A673 (cell line): ENCODE data around the gene ZDHHC4. TPM values are rescaled to one million over a fixed set of nuclear protein-coding genes. Genes with fewer than 3 reads are reported as not detected.
A peak's percentile ranks its signal among the peaks of the same experiment; 100 is the strongest.

ENCODE experiments used
- BruUV-seq: library from RNA; stranded (reverse); fragments of 400-500 nt; replicated peaks from 2 replicates; lab custom pipeline; 2021; lab: Mats Ljungman, UMichigan
- CTCF ChIA-PET: fragments of 300-600 bp; sonication (Branson Sonifier 250); formaldehyde crosslinking; loops from one replicate; lab custom pipeline; 2022; ENCODE audit warnings: antibody characterized with exemption; lab: Charles Lee
- POLR2A ChIA-PET: fragments of 300-600 bp; sonication (Branson Sonifier 250); formaldehyde crosslinking; loops from one replicate; lab custom pipeline; 2022; ENCODE audit warnings: antibody characterized with exemption; ENCODE audit not compliant: low non-redundant PET; lab: Charles Lee
- DNase-seq: peaks from one replicate; pipeline ENCODE4 v3.0.0-alpha.2; 2015; ENCODE audit warnings: low spot score
- H3K27ac ChIP-seq: fragments of 200-600 bp; sonication (generic); 2 replicates; pipeline ENCODE4 v1.5.1; 2016; ENCODE audit warnings: mixed run types, low read depth, mild to moderate bottlenecking, mixed read lengths, antibody characterized with exemption, low read length; ENCODE audit not compliant: poor library complexity, severe bottlenecking
- H3K27me3 ChIP-seq: fragments of 200-600 bp; sonication (generic); replicated peaks from 2 replicates; pipeline ENCODE4 v1.6.1; 2017; ENCODE audit warnings: mixed run types, low read depth, mild to moderate bottlenecking, mixed read lengths, antibody characterized with exemption, low read length; ENCODE audit not compliant: insufficient read depth, poor library complexity
- H3K36me3 ChIP-seq: fragments of 200-600 bp; sonication (generic); 2 replicates; pipeline ENCODE4 v1.6.1; 2016; ENCODE audit warnings: mixed run types, mild to moderate bottlenecking, mixed read lengths, antibody characterized with exemption, low read length; ENCODE audit not compliant: insufficient read depth, poor library complexity, severe bottlenecking
- H3K4me1 ChIP-seq: fragments of 200-600 bp; sonication (generic); 2 replicates; pipeline ENCODE4 v1.6.1; 2017; ENCODE audit warnings: mixed run types, mild to moderate bottlenecking, mixed read lengths, antibody characterized with exemption, low read length; ENCODE audit not compliant: insufficient read depth, poor library complexity, severe bottlenecking
- H3K4me3 ChIP-seq: fragments of 200-600 bp; sonication (generic); 2 replicates; pipeline ENCODE4 v1.5.1; 2016; ENCODE audit warnings: low read depth, mixed run types, mild to moderate bottlenecking, mixed read lengths, low read length; ENCODE audit not compliant: poor library complexity, severe bottlenecking
- H3K9me3 ChIP-seq: fragments of 200-600 bp; sonication (generic); 2 replicates; pipeline ENCODE4 v1.6.1; 2016; ENCODE audit warnings: mixed run types, low read depth, mild to moderate bottlenecking, mixed read lengths, antibody characterized with exemption, low read length; ENCODE audit not compliant: poor library complexity, severe bottlenecking
- CTCF ChIP-seq: fragments of 300-800, 200-600 bp; sonication (generic); conservative IDR thresholded peaks from 2 replicates; pipeline ENCODE4 v1.5.1; 2017; ENCODE audit warnings: low read depth, mild to moderate bottlenecking, antibody characterized with exemption, low read length, moderate library complexity, mixed read lengths
- EZH2 ChIP-seq: fragments of 200-600 bp; sonication (generic); IDR thresholded peaks from 2 replicates; pipeline ENCODE4 v1.6.1; 2017; ENCODE audit warnings: borderline replicate concordance, low read depth, mild to moderate bottlenecking, mixed read lengths, antibody characterized with exemption, low read length; ENCODE audit not compliant: poor library complexity, severe bottlenecking
- intact Hi-C: fragments of 100-400 bp; cut with micrococcal nuclease; formaldehyde crosslinking; loops from one replicate; pipeline ENCODE4 v1.10.0; 2022; ENCODE audit not compliant: unreplicated experiment
- total RNA-seq: library from RNA; stranded (reverse); gene quantifications from 2 replicates; pipeline ENCODE4 v1.2.3, GENCODE V29; 2021

Gene ZDHHC4
- total RNA-seq, 1 experiment from 2014 or later = 72.4 TPM

DNA sequence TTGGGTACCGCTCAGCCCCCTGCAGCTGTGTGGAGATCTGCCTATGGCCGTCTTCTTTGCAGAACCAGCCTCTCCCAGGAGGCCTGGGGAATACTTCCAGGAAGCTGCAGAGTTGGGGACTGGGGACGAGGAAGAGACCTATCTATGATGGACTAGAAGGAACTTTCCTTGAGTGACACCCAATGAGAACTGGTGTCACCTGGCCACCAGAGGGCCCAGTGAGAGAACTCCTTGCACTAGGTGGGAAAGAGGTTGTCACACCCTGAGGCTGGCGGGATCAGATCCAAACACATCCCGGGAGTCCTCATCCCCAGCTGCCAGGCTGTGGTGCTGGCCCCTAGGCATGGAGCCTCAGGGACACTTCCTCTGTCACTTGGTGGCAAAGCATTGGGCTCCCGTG lies 21.1 kb upstream of the ZDHHC4 start:
- intact Hi-C loops = no loop called here
- Histone ChIP-seq H3K4me1 (no peaks in the 10 kb centered on the region), H3K27me3 (no peaks in the 10 kb centered on the region), H3K27ac (no peak overlapping the region), H3K4me3 (no peak overlapping the region), H3K9me3 (no peaks in the 10 kb centered on the region), H3K36me3 (no peaks in the 10 kb centered on the region)
- ChIA-PET POLR2A (no interaction called here), CTCF (no interaction called here)
- TF ChIP-seq CTCF (no peak), EZH2 (no peak)
- DNase-seq = no peak
- BruUV-seq = no TSS peak

DNA sequence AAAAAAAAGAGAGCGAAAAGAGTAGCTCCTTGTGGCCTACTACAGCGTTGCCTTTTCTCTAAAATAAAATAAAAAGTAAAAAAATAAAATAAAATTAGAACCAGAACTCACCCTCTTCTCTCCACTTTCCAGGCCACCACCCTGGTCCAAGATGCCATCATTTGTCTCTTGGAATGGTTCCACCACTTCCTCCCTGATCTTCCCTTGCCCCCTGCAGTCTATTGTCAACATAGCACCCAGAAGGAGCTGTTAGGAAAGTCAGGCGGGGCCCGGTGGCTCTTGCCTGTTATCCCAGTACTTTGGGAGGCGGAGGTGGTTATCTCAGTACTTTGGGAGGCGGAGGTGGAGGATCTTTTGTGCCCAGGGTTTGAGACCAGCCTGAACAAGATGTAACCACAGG lies 18.4 kb upstream of the ZDHHC4 start:
- no peaks in the 10 kb centered on the region for H3K9me3 ChIP-seq
- no peak overlapping the region for H3K27ac ChIP-seq
- intact Hi-C loops = loop anchor here (2.0 kb wide), 1 partner anchor 42 kb away; no protein-coding TSS in a partner anchor
- POLR2A ChIA-PET = interaction anchor here (0.7 kb wide), 1 partner anchor 100 kb away, joined by 10 read pairs; no protein-coding TSS in a partner anchor
- H3K4me1 ChIP-seq = no peaks in the 10 kb centered on the region
- TF ChIP-seq CTCF (peak; percentile 58), EZH2 (no peak)
- H3K27me3 ChIP-seq = no peaks in the 10 kb centered on the region
- no TSS peak for BruUV-seq
- H3K4me3 ChIP-seq = no peak overlapping the region
- DNase-seq = peak; percentile 84
- H3K36me3 ChIP-seq = no peaks in the 10 kb centered on the region
- CTCF ChIA-PET = interaction anchor here (0.5 to 1.4 kb wide), 7 partner anchors 43 to 818 kb away, joined by 3 to 16 read pairs (median 3); no protein-coding TSS in a partner anchor

- POLR2A ChIA-PET = no interaction called here
- no TSS peak for BruUV-seq
- CTCF ChIA-PET = no interaction called here
- no peak for DNase-seq
- Histone ChIP-seq H3K27me3 (no peaks in the 10 kb centered on the region), H3K27ac (no peak overlapping the region), H3K9me3 (no peaks in the 10 kb centered on the region), H3K4me1 (no peaks in the 10 kb centered on the region), H3K36me3 (no peaks in the 10 kb centered on the region), H3K4me3 (no peak overlapping the region)
- intact Hi-C loops = loop anchor here (2.0 kb wide), 1 partner anchor 43 kb away; no protein-coding TSS in a partner anchor
- TF ChIP-seq CTCF (no peak), EZH2 (no peak)
Measured at GRCh38 chr7:6559896-6560295, 17.4 kb upstream of the ZDHHC4 start.
